Measurements from ENCODE around the gene MOB2.
"Not testable (repeated sequence)": the region's sequence is repeated elsewhere in the genome, so short reads cannot be mapped to it uniquely, and the experiment has no call there.

Gene MOB2

DNA sequence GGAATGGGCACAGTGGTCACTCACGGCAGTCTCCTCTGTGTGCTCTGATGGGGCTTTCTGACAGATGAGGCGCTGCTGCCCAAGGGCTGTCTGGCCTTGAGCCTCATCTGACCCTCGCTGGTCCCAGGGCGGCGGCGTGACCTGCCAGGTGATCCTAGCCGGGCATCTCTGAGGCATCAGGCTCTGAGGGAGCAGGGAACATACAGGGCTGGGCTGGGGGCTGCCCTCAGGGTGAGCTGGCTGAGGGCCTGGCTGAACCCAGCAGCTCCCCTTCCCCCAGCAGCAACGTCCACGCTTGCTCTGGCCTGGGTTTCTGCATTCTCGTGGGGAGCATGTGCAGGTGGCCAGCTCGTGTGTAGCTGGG is 47.6 kb downstream of the MOB2 start:
- no peak for DNase-seq

DNA sequence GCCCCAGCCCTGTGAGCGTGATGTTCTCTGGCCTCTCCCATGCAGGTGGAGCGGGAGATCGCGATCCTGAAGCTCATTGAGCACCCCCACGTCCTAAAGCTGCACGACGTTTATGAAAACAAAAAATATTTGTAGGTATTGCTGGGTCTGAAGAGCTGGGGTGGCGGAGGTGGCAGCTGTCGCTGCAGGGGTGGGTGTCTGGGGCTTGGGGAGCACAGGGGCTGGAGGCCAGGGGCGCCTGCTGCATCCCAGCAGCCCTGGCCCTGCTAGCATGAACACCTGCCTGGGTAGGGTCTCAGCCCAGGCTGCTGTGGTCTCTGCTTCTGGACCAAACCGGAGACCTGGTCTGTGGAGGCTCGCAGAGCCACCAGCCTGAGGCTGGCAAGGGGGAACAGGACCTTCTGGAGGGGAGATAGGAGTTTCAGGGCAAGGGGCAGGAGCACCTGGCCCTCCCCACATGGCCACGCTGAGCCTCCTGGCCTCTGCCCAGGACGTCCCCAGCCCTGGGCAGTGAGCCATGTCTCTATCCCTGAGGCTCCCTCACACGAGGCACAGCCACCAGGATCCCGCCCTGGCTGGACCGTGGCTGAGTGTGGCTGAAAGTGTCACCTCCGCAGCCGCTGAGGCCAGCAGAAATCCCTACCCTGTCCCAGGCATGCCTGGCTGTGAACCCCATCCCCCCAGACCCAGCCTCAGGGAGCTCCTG is 48.2 kb downstream of the MOB2 start:
- DNase-seq = no peak

DNA sequence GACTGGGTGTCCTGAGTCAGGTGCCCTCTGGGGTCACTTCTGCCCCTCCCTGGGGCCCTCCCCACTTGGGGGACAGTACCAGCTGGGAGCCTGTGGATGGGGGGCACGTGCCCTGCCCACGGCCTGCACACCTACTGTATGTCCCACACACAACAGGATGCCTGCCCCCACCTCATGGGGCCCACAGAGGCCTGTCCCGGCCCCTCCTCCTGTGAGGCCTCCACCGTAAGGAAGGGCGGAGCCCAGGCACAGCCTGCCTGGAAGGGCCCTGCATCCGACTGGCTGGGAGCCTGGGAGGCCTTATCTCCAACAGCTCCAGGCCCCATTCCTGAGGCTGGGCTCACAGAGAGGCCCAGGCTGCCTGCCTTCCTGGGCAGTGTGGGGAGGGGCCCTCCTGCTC is 49.1 kb downstream of the MOB2 start:
- DNase-seq = no peak

DNA sequence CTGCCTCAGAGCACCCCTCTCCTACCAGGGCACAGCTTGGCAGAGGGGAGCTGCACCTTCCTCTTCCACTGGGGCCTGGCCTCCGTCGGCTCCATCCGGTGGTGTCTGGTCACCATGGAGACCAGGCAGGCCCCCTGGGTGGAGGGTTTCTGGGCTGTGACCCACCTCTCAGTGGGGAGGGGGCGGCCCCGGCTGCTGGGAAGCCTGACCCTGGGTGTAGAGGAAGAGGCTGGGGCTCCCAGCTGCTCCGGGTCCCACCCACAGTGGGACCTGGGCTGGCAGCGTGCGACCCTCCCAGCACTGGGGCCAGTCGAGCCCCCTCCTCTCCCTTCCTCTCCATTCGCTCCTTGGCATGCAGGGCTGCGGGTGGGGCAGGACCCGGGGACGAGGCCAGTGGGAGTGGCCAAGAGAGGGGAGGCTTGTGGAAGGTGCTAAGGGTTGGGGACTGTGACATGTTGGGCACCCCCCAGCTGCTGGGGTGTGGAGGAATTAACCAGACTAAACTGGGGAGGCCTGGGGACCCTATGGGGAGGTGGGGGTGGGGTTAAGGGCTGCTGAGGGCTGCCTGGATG is 50.0 kb downstream of the MOB2 start:
- DNase-seq = no peak

DNA sequence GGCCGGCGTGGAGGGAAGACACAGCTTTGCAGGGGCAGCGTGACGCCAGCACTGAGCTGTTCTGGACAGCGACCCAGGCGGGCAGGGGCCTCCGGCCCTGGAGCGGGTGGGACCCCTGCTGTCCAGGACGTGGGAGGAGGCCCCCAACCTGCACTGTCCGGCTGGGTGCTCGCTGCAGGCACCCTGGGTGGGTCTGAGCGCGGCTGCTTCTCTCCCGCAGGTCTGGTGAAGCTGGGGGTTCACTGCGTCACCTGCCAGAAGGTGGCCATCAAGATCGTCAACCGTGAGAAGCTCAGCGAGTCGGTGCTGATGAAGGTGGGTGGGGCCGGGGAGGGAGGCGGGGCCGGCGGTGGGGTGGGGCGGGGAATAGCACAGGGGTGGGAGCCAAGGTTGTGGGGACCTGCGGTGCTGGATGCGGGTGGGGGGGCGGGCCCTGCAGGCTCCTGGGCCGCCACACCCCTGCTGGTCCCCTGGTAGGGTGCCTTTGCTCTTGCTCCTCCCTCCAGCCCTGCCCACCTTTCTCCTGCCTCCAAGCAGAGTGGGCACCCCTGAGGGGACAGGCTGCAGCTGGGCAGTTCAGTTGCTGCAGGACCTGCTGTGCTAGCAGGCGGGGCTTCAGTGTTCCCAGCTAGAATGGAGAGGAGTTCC is 50.6 kb downstream of the MOB2 start:
- no peak for DNase-seq

DNA sequence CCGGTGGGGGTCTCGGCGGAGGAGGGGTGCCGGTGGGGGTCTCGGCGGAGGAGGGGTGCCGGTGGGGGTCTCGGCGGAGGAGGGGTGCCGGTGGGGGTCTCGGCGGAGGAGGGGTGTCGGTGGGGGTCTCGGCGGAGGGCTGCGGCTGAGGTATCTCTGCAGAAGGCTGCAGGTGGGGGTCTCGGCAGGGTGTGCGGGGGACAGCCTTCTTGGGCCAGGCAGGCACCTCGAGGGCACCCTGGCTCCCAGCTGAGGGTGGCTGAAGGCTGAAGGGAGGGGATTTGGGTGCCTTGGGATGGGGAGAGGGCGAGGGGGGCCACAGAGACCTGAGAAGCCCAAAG is 51.1 kb downstream of the MOB2 start:
- not testable (repeated sequence) for DNase-seq

DNA sequence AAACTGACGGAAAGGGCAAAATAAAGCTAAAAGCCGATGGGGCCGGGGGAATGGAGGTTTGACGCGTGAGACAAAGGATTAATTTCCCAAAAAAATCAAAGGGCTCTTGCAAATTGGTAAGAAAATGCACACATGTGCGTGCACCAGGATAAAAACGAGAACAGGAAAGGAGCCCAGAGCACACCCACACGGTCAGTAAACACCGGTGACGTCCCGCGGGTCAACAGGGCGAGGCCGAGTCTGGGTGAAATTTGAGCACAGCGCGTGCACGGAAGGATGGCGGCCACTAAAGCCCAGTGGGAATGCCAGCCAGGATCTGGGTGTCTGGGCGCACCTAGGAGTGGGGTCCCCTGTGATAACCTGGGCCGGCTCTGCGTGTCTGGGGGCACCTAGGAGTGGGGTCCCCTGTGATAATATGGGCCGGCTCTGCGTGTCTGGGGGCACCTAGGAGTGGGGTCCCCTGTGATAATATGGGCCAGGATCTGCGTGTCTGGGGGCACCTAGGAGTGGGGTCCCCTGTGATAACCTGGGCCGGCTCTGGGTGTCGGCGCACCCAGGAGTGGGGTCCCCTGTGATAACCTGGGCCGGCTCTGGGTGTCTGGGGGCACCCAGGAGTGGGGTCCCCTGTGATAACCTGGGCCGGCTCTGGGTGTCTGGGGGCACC is 52.5 kb downstream of the MOB2 start:
- no peak for DNase-seq

DNA sequence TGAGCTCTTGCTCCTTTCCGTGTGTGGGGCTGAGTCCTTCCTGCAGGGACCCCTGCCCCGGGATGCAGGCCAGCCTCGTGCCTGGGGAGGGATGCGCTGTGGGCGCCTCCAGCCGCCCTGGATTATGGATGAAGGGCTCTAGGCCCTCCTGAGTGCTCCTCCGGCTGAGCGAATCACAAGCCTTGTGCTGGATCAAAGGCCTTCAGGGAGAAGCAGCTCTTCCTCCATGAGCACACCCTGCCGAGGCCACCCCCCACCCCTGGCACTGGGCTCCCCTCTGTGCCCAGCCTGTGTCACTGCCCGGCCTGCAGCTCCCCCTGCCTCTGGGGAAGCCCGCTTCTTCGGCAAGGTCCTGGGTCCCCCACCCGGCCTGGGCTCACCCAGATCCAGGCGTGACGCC is 53.0 kb downstream of the MOB2 start:
- DNase-seq = no peak

DNA sequence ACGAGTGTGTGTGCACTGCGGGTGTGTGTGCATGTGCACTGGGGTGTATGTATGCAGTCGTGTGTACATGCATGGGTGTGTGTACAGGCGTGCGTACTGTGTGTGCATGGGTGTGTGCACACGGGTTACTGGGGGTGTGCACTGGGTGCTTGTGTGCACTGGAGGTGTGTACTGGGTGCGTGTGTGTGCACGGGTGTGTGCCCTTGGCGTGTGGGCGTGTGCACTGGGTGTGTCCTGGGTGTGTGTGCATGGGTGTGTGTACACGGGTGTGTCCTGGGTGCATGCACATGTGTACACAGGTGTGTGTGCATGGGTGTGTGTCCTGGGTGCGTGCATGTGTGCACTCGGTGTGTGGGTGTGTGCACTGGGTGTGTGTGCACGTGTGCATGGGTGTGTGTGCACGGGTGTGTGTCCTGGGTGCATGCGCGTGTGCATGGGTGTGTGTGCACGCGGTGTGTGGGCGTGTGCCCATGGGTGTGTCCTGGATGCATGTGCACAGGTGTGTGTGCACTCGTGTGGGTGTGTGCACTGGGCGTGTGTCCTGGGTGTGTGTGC is 57.7 kb downstream of the MOB2 start:
- DNase-seq = no peak

DNA sequence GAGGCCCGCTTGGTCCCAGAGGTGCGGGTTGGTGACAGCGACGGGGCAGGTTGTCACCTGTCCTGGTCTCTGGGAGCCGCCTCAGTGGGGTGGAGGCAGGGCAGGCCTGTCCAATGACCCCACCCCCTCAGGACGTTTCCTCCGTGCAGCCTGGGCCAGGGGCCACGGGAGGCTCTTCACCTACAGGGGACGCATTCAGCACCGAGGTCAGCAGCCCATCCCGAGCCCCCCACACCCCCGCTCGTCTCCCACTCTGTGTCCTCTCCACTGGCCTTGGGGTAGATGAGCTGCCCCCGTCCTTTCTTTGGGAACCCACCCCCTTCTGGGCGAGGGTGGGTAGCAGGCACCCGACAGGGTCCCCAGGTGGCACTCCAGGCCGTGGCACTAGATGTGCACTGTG is 61.1 kb downstream of the MOB2 start:
- DNase-seq = no peak

DNA sequence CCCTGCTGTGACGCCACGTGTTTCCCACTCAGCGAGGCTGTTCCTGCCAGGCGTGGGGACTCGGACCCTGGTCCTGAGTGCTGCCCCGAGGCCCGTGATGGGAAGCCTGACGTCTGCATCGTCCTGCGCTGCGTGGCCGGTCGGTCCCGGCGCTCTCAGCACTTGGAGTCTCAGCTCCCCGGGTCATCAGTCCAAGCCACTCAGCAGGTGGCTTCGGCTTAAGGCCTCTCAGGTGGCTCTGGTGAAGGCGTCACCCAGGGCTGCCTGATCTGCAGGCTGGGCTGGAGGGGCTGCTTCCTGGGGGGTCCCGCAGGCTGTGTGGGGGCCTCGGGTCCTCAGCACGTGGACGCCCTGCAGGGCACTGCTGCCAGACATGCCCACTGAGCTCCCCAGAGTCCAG is 61.6 kb downstream of the MOB2 start:
- DNase-seq = no peak

DNA sequence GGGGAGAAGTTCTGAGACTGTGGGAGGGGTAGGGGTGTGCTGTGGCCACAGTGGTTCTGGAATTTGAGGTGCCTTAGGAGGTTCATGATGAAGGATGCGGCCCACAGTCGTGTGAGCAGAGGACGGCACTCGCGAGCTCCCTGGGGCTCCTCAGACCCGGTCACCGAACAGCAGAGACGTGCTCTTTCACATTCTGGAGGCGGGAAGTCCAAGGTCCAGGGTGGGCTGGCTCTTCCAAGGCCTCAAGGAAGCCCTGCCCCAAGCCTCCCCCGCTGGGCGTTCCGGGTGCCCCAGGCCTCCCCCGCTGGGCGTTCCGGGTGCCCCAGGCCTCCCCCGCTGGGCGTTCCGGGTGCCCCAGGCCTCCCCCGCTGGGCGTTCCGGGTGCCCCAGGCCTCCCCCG is 63.2 kb downstream of the MOB2 start:
- not testable (repeated sequence) for DNase-seq

DNA sequence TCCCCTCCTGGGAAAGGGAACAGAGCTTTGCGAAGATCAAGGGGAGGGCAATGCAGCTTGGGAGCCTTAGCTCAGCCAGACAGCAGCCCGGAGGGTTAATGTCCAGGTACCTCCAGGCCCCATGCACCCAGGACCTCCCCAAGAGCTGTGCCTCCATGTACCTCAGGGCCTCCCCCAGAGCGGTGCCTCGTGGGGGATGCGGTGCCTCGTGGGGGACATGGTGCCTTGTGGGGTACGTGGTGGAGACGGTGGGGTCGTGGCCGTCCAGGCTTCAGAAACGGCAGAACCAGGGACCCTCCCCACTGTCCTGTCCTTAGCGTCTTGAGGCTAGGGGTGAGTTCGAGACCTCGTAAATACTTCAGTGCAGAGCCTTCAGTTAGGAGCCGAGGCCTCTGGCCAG is 63.6 kb downstream of the MOB2 start:
- no peak for DNase-seq

DNA sequence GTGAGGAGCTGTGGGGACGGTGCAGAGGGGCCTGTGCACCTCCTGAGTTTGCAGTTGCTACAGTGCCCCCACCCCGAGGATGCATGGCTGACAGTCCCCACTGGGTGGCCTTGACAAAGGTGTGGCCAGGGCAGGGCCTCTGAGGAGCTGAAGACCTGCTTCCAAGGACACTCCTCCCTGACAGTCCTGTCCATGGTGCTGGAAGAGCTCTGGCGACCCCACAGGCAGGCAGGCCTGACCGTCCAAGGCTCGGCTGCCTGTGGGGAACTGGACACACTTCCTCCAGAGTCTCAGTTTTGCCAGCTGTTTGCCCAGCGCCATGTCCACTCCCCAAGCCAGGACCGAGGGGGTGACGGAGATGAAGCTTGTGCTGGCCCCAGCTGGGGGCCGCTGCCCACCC is 64.1 kb downstream of the MOB2 start:
- no peak for DNase-seq

DNA sequence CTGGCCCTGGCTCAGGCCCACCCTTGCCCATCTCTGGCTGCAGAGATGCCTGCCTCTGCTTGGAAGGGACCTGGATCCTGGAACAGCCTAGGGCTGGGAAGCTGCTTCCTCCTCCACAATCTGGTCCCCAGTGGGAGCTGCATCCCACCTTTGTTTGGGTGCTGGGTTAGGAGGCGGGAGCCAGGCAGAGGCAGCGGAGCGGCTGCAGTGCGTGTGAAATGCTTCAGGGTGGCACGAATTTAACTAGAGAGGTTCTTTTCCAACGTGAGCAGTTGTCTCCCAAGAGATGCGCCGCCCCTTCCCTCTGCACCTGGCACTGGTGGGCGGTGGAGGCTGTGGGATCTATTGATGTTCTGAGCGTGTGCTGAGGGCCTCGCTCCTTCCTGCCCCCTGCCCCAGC is 65.3 kb downstream of the MOB2 start:
- DNase-seq = no peak

DNA sequence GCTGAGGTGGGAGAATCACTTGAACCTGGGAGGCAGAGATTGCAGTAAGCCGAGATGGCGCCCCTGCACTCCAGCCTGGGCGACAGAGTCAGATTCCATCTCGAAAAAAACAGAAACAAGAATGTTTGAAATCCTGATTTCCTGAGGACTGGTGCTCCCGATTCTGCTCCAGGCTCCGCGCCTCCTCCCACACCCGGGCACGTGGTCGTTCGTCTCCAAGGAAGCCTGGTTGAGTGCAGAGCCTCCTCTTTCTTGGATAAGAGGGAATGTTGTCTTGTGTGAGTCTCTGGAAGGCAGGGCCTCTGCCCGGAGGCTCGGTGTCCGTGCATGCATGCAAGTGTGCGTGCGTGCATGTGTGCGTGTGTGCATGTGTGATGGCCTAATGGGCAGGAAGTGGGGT is 66.8 kb downstream of the MOB2 start:
- DNase-seq = no peak
